ENCODE data around the gene OSBPL5. TPM values are rescaled to one million over a fixed set of nuclear protein-coding genes. Genes with fewer than 3 reads are reported as not detected.

The OSBPL5 gene, protein sequence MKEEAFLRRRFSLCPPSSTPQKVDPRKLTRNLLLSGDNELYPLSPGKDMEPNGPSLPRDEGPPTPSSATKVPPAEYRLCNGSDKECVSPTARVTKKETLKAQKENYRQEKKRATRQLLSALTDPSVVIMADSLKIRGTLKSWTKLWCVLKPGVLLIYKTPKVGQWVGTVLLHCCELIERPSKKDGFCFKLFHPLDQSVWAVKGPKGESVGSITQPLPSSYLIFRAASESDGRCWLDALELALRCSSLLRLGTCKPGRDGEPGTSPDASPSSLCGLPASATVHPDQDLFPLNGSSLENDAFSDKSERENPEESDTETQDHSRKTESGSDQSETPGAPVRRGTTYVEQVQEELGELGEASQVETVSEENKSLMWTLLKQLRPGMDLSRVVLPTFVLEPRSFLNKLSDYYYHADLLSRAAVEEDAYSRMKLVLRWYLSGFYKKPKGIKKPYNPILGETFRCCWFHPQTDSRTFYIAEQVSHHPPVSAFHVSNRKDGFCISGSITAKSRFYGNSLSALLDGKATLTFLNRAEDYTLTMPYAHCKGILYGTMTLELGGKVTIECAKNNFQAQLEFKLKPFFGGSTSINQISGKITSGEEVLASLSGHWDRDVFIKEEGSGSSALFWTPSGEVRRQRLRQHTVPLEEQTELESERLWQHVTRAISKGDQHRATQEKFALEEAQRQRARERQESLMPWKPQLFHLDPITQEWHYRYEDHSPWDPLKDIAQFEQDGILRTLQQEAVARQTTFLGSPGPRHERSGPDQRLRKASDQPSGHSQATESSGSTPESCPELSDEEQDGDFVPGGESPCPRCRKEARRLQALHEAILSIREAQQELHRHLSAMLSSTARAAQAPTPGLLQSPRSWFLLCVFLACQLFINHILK
- total RNA-seq (10 to 100 TPM; 10.1 to 27.7 (median 17.0) TPM), polyA plus RNA-seq (10 to 100 TPM; 11.1 to 11.2 TPM)
- long read RNA-seq, donor 1, partial matches to known transcripts: 20 of 30 reads
- long read RNA-seq, donor 1, other reads (novel, unspliced or antisense): 5 of 30 reads
- long read RNA-seq, donor 2, transcript OSBPL5-201 (22 exons, 3,889 nt): major isoform, 9 of 63 reads
- long read RNA-seq, donor 2, partial matches to known transcripts: 43 of 63 reads
- long read RNA-seq, donor 2, other reads (novel, unspliced or antisense): 9 of 63 reads
- long read RNA-seq, donor 3, partial matches to known transcripts: 19 of 25 reads
- long read RNA-seq, donor 3, other reads (novel, unspliced or antisense): 6 of 25 reads

DNA sequence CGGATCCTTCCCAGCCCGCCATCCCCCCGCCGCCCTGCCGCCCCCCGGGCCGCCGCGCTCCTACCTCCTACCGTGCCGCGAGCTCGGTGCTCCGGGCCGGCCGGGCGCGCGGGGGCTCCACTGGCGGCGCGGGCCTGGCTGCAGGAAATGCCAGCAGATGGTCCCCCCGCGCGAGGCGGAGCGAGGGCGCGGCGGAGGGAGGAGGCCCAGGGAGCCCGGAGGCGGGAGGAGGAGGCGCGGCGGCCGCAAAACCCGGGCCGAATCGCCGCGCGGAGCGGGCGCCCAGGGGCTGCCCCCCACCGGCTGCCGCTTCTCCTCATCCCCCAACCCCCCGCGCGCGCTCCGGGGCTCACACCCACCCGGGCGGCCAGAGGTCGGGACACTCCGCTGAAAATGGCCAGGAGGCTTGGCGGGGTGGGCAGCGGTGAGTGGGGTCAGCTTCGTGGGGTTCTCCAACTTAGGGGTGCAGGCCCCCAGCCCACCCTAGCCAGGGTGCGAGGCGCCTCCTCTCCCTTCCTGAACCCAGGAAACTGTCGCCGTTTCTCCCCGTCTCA lies at the start of gene OSBPL5:
Gene OSBPL5 (minus strand): TSS at position 159 of the 554 bp plus-strand sequence. CDS start 36,162 bp downstream, outside the sequence.
- WGBS, 4 donors: 0 to 4% (median 1%) methylated on average over 27 to 63 of the region's 63 CpGs
- Histone ChIP-seq H3K36me3 (no peaks in the 10 kb centered on the region), H3K27me3 (no peaks in the 10 kb centered on the region), H3K9me3 (no peaks in the 10 kb centered on the region), H3K4me3 (peak within 1 kb of the TSS; percentile 66 to 98 (median 84)), H3K4me1 (peaks cover 7 to 69% (median 56%) of the 10 kb centered on the region in 12 donors), H3K27ac (peak within 1 kb of the TSS; percentile 69 to 92 (median 85))
- peak; percentile 85 to 92 (median 87) for DNase-seq
- intact Hi-C loops (cut with DNase I): loop anchor here in 3 of 10 donors (5.0 to 10.0 kb wide), 2 partner anchors 53 to 110 kb away; partner anchors contain the start of gene CARS1 (in 2 of the 3)
- peak in 3 of 4 donors; percentile 46 to 69 (median 62) for ATAC-seq
- peak in 1 of 2 donors; percentile 48 for TF ChIP-seq POLR2A (IDR thresholded peaks at IDR 0.05)
- TF ChIP-seq, protein P1, sequence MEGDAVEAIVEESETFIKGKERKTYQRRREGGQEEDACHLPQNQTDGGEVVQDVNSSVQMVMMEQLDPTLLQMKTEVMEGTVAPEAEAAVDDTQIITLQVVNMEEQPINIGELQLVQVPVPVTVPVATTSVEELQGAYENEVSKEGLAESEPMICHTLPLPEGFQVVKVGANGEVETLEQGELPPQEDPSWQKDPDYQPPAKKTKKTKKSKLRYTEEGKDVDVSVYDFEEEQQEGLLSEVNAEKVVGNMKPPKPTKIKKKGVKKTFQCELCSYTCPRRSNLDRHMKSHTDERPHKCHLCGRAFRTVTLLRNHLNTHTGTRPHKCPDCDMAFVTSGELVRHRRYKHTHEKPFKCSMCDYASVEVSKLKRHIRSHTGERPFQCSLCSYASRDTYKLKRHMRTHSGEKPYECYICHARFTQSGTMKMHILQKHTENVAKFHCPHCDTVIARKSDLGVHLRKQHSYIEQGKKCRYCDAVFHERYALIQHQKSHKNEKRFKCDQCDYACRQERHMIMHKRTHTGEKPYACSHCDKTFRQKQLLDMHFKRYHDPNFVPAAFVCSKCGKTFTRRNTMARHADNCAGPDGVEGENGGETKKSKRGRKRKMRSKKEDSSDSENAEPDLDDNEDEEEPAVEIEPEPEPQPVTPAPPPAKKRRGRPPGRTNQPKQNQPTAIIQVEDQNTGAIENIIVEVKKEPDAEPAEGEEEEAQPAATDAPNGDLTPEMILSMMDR (IDR thresholded peaks at IDR 0.05): no peak

DNA sequence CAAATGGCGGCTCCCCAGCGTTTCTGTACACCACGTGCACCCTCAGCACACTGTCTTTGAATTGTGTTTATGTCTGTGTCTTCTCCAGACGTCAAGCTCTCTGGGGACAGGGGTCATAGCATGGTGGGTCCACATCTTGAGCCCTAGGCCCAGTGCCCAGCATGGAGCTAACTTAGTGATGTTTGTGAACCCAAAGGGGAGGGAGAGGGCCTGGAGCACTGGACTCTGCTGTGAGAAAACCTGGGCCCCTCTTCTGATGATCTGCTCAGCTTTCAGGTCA lies 49.2 kb upstream of the OSBPL5 start:
- Histone ChIP-seq H3K9me3 (peaks cover 0 to 22% (median 8%) of the 10 kb centered on the region in 12 donors), H3K27ac (no peak overlapping the region), H3K36me3 (no peaks in the 10 kb centered on the region), H3K4me3 (no peak overlapping the region), H3K4me1 (peaks cover 0 to 9% (median 0%) of the 10 kb centered on the region in 12 donors), H3K27me3 (peaks cover 0 to 38% (median 12%) of the 10 kb centered on the region in 9 donors)
- DNase-seq (no peak), ATAC-seq (no peak)
- intact Hi-C loops (cut with DNase I): loop anchor here in 2 of 10 donors (10.0 kb wide), 2 partner anchors 120 to 180 kb away; no protein-coding TSS in a partner anchor
- TF ChIP-seq, protein P1 (IDR thresholded peaks at IDR 0.05): no peak
- TF ChIP-seq POLR2A (IDR thresholded peaks at IDR 0.05): no peak
- 75 to 88% (median 80%) methylated on average over 3 to 4 of the region's 4 CpGs for WGBS, 4 donors

DNA sequence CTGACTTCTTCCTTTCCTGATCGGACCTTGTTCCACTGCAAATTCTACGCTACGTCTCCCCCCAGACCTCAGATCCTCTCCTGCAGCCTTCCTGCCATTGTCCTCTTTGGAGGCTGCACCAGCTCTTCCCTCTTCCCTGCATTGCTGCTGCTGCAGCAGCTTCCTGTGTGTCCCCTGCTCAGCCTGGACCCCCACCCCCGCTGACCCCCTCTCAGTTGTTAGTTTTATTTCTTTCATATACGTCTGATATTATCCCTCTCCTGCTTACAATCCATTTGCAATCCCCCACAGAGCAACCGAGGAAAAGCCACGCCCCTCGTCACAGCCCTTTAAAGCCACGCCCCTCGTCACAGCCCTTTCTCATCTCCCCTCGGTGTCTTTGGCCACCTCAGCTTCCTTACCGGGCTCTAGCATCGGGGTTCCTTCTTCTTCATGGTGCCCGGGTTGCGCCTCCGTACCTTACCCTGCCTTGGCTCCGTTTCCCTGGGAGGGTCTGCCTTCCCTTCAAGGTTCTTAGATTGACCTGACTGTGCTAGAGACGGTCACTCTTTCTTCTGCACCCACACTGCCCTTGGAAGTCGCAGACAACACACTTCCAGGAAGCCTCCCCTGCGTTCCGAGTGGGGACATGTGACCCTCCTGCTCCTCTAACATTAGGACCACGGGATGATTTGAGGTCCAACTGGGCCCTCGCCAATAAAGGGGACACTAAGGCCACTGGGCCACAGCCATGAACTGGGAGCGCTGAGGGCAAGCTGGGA lies 48.7 kb upstream of the OSBPL5 start:
- intact Hi-C loops (cut with DNase I): loop anchor here in 2 of 10 donors (10.0 kb wide), 2 partner anchors 119 to 179 kb away; no protein-coding TSS in a partner anchor
- H3K27me3 ChIP-seq: peaks cover 0 to 32% (median 8%) of the 10 kb centered on the region in 9 donors
- no peak overlapping the region for H3K4me3 ChIP-seq
- ATAC-seq (no peak), DNase-seq (peak in 2 of 5 donors; percentile 21 to 29)
- H3K36me3 ChIP-seq: no peaks in the 10 kb centered on the region
- no peak for TF ChIP-seq POLR2A (IDR thresholded peaks at IDR 0.05)
- TF ChIP-seq, protein P1 (IDR thresholded peaks at IDR 0.05): no peak
- H3K27ac ChIP-seq: no peak overlapping the region
- peaks cover 0 to 22% (median 8%) of the 10 kb centered on the region in 12 donors for H3K9me3 ChIP-seq
- WGBS, 4 donors: 45 to 56% (median 50%) methylated on average over 24 of the region's 24 CpGs
- H3K4me1 ChIP-seq: peaks cover 0 to 9% (median 0%) of the 10 kb centered on the region in 12 donors

All from heart left ventricle (tissue), 16 donors.